ENCODE results near the gene ASB10.

ASB10 gene

GRCh38 chr7:151148319-151149259, 38.5 kb downstream of the ASB10 start:
- H3K4me1 ChIP-seq (ENCODE audit: control insufficient read depth in 2 of 2, insufficient read depth in 1 of 2, low read depth in 1 of 2, low read length in 2 of 2), result no peaks in the 10 kb centered on the region
- no peak overlapping the region for H3K9ac ChIP-seq (ENCODE audit: low read depth, low read length, poor library complexity)
- no peak overlapping the region for H2BK15ac ChIP-seq (ENCODE audit: low read length)
- H3K27me3 ChIP-seq (ENCODE audit: control insufficient read depth in 3 of 3, insufficient read depth in 3 of 3, low read depth in 1 of 3, low read length in 3 of 3), result peaks cover 0 to 50% (median 0%) of the 10 kb centered on the region in 3 experiments
- no peak overlapping the region for H4K91ac ChIP-seq (ENCODE audit: low read depth, low read length, poor library complexity)
- peak overlapping the region; percentile 22 for H3K23ac ChIP-seq (ENCODE audit: low read depth, low read length, poor library complexity)
- DNase-seq (ENCODE audit: low spot score), result no peak
- H2AFZ ChIP-seq (ENCODE audit: low read length), result no peak overlapping the region
- H3K14ac ChIP-seq (ENCODE audit: low read length), result no peak overlapping the region
- no peak overlapping the region for H3K4me3 ChIP-seq (ENCODE audit: low read length in 2 of 2)
- H3K27ac ChIP-seq (replicated peaks; ENCODE audit: low read length), result no peak overlapping the region
- no peak overlapping the region for H3K4ac ChIP-seq (ENCODE audit: low read length)
- WGBS, 2 donors (ENCODE audit: extremely low coverage in 2 of 2, insufficient read length in 2 of 2, insufficient replicate concordance in 1 of 2), result no CpG with 5 or more reads among the region's 22 CpGs
- no peak overlapping the region for H2AK5ac ChIP-seq (ENCODE audit: low read depth, low read length)
- H3K4me2 ChIP-seq (ENCODE audit: insufficient read depth, low read length, poor library complexity, severe bottlenecking), result no peak overlapping the region
- H2BK5ac ChIP-seq (ENCODE audit: low read length), result no peak overlapping the region
- no peak overlapping the region for H2BK12ac ChIP-seq (ENCODE audit: low read length)
- peaks cover 9 to 15% of the 10 kb centered on the region in 2 donors for H3K36me3 ChIP-seq (replicated peaks in 1 of 2; ENCODE audit: control insufficient read depth in 2 of 2, insufficient read depth in 2 of 2, low read length in 2 of 2)
- no peak overlapping the region for H2BK120ac ChIP-seq (ENCODE audit: low read depth, low read length)
- H3K18ac ChIP-seq (ENCODE audit: low read length), result no peak overlapping the region
- H4K8ac ChIP-seq (ENCODE audit: low read depth, low read length), result no peak overlapping the region
- H3K9me3 ChIP-seq (replicated peaks in 1 of 2; ENCODE audit: control insufficient read depth in 2 of 2, insufficient read depth in 1 of 2, low read depth in 1 of 2, low read length in 2 of 2), result no peaks in the 10 kb centered on the region
- no peaks in the 10 kb centered on the region for H3K79me1 ChIP-seq (ENCODE audit: low read depth, low read length)

- no peaks in the 10 kb centered on the region for H3K79me1 ChIP-seq (ENCODE audit: low read depth, low read length)
- H2AK5ac ChIP-seq (ENCODE audit: low read depth, low read length), result no peak overlapping the region
- H3K18ac ChIP-seq (ENCODE audit: low read length), result no peak overlapping the region
- H3K9ac ChIP-seq (ENCODE audit: low read depth, low read length, poor library complexity), result no peak overlapping the region
- H3K23ac ChIP-seq (ENCODE audit: low read depth, low read length, poor library complexity), result no peak overlapping the region
- no peaks in the 10 kb centered on the region for H3K9me3 ChIP-seq (replicated peaks in 1 of 2; ENCODE audit: control insufficient read depth in 2 of 2, insufficient read depth in 1 of 2, low read depth in 1 of 2, low read length in 2 of 2)
- no peak overlapping the region for H3K4me2 ChIP-seq (ENCODE audit: insufficient read depth, low read length, poor library complexity, severe bottlenecking)
- H3K4ac ChIP-seq (ENCODE audit: low read length), result no peak overlapping the region
- H3K14ac ChIP-seq (ENCODE audit: low read length), result no peak overlapping the region
- H4K91ac ChIP-seq (ENCODE audit: low read depth, low read length, poor library complexity), result no peak overlapping the region
- WGBS, 2 donors (ENCODE audit: extremely low coverage in 2 of 2, insufficient read length in 2 of 2, insufficient replicate concordance in 1 of 2), result no CpG with 5 or more reads among the region's 3 CpGs
- H2AFZ ChIP-seq (ENCODE audit: low read length), result no peak overlapping the region
- no peak overlapping the region for H2BK5ac ChIP-seq (ENCODE audit: low read length)
- peaks cover 19 to 33% of the 10 kb centered on the region in 2 donors for H3K36me3 ChIP-seq (replicated peaks in 1 of 2; ENCODE audit: control insufficient read depth in 2 of 2, insufficient read depth in 2 of 2, low read length in 2 of 2)
- H3K4me1 ChIP-seq (ENCODE audit: control insufficient read depth in 2 of 2, insufficient read depth in 1 of 2, low read depth in 1 of 2, low read length in 2 of 2), result peaks cover 0 to 6% of the 10 kb centered on the region in 2 donors
- peaks cover 0 to 34% (median 0%) of the 10 kb centered on the region in 3 experiments for H3K27me3 ChIP-seq (ENCODE audit: control insufficient read depth in 3 of 3, insufficient read depth in 3 of 3, low read depth in 1 of 3, low read length in 3 of 3)
- DNase-seq (ENCODE audit: low spot score), result no peak
- H4K8ac ChIP-seq (ENCODE audit: low read depth, low read length), result no peak overlapping the region
- H2BK120ac ChIP-seq (ENCODE audit: low read depth, low read length), result no peak overlapping the region
- H2BK15ac ChIP-seq (ENCODE audit: low read length), result no peak overlapping the region
- H3K27ac ChIP-seq (replicated peaks; ENCODE audit: low read length), result no peak overlapping the region
- no peak overlapping the region for H3K4me3 ChIP-seq (ENCODE audit: low read length in 2 of 2)
- H2BK12ac ChIP-seq (ENCODE audit: low read length), result no peak overlapping the region
These were observed 40.3 kb downstream of the ASB10 start for GRCh38 chr7:151146761-151147160.

GRCh38 chr7:151144387-151144786, 42.7 kb downstream of the ASB10 start:
- Histone ChIP-seq H4K91ac (ENCODE audit: low read depth, low read length, poor library complexity) (no peak overlapping the region), H3K79me1 (ENCODE audit: low read depth, low read length) (no peaks in the 10 kb centered on the region), H3K27ac (replicated peaks; ENCODE audit: low read length) (no peak overlapping the region), H3K9me3 (replicated peaks in 1 of 2; ENCODE audit: control insufficient read depth in 2 of 2, insufficient read depth in 1 of 2, low read depth in 1 of 2, low read length in 2 of 2) (no peaks in the 10 kb centered on the region), H2BK5ac (ENCODE audit: low read length) (no peak overlapping the region), H2AK5ac (ENCODE audit: low read depth, low read length) (no peak overlapping the region), H4K8ac (ENCODE audit: low read depth, low read length) (no peak overlapping the region), H3K23ac (ENCODE audit: low read depth, low read length, poor library complexity) (no peak overlapping the region), H3K4me3 (ENCODE audit: low read length in 2 of 2) (no peak overlapping the region), H2BK15ac (ENCODE audit: low read length) (no peak overlapping the region), H3K14ac (ENCODE audit: low read length) (no peak overlapping the region), H2AFZ (ENCODE audit: low read length) (no peak overlapping the region), H3K4ac (ENCODE audit: low read length) (no peak overlapping the region), H3K27me3 (ENCODE audit: control insufficient read depth in 3 of 3, insufficient read depth in 3 of 3, low read depth in 1 of 3, low read length in 3 of 3) (peaks cover 0 to 11% (median 0%) of the 10 kb centered on the region in 3 experiments), H3K9ac (ENCODE audit: low read depth, low read length, poor library complexity) (no peak overlapping the region), H3K36me3 (replicated peaks in 1 of 2; ENCODE audit: control insufficient read depth in 2 of 2, insufficient read depth in 2 of 2, low read length in 2 of 2) (peaks cover 23 to 55% of the 10 kb centered on the region in 2 donors), H3K4me2 (ENCODE audit: insufficient read depth, low read length, poor library complexity, severe bottlenecking) (no peak overlapping the region), H3K18ac (ENCODE audit: low read length) (no peak overlapping the region), H2BK12ac (ENCODE audit: low read length) (no peak overlapping the region), H2BK120ac (ENCODE audit: low read depth, low read length) (no peak overlapping the region), H3K4me1 (ENCODE audit: control insufficient read depth in 2 of 2, insufficient read depth in 1 of 2, low read depth in 1 of 2, low read length in 2 of 2) (peaks cover 0 to 6% of the 10 kb centered on the region in 2 donors)
- WGBS, 2 donors (ENCODE audit: extremely low coverage in 2 of 2, insufficient read length in 2 of 2, insufficient replicate concordance in 1 of 2), result no CpG with 5 or more reads among the region's 7 CpGs
- DNase-seq (ENCODE audit: low spot score), result no peak

GRCh38 chr7:151143261-151144015, 43.6 kb downstream of the ASB10 start:
- H3K9ac ChIP-seq (ENCODE audit: low read depth, low read length, poor library complexity), result no peak overlapping the region
- H3K4me1 ChIP-seq (ENCODE audit: control insufficient read depth in 2 of 2, insufficient read depth in 1 of 2, low read depth in 1 of 2, low read length in 2 of 2), result peaks cover 0 to 13% of the 10 kb centered on the region in 2 donors
- peaks cover 0 to 1% (median 0%) of the 10 kb centered on the region in 3 experiments for H3K27me3 ChIP-seq (ENCODE audit: control insufficient read depth in 3 of 3, insufficient read depth in 3 of 3, low read depth in 1 of 3, low read length in 3 of 3)
- no peak overlapping the region for H2BK15ac ChIP-seq (ENCODE audit: low read length)
- H3K27ac ChIP-seq (replicated peaks; ENCODE audit: low read length), result no peak overlapping the region
- no peak overlapping the region for H3K18ac ChIP-seq (ENCODE audit: low read length)
- H3K36me3 ChIP-seq (replicated peaks in 1 of 2; ENCODE audit: control insufficient read depth in 2 of 2, insufficient read depth in 2 of 2, low read length in 2 of 2), result peaks cover 23 to 62% of the 10 kb centered on the region in 2 donors
- H3K4me2 ChIP-seq (ENCODE audit: insufficient read depth, low read length, poor library complexity, severe bottlenecking), result no peak overlapping the region
- H3K23ac ChIP-seq (ENCODE audit: low read depth, low read length, poor library complexity), result peak overlapping the region; percentile 29
- no CpG with 5 or more reads among the region's 25 CpGs for whole genome bisulfite sequencing, 2 donors (ENCODE audit: extremely low coverage in 2 of 2, insufficient read length in 2 of 2, insufficient replicate concordance in 1 of 2)
- H2BK5ac ChIP-seq (ENCODE audit: low read length), result no peak overlapping the region
- no peak overlapping the region for H3K4ac ChIP-seq (ENCODE audit: low read length)
- H3K79me1 ChIP-seq (ENCODE audit: low read depth, low read length), result no peaks in the 10 kb centered on the region
- no peak overlapping the region for H4K8ac ChIP-seq (ENCODE audit: low read depth, low read length)
- DNase-seq (ENCODE audit: low spot score), result no peak
- H2BK12ac ChIP-seq (ENCODE audit: low read length), result no peak overlapping the region
- H2BK120ac ChIP-seq (ENCODE audit: low read depth, low read length), result no peak overlapping the region
- no peak overlapping the region for H3K14ac ChIP-seq (ENCODE audit: low read length)
- H2AFZ ChIP-seq (ENCODE audit: low read length), result no peak overlapping the region
- H3K9me3 ChIP-seq (replicated peaks in 1 of 2; ENCODE audit: control insufficient read depth in 2 of 2, insufficient read depth in 1 of 2, low read depth in 1 of 2, low read length in 2 of 2), result no peaks in the 10 kb centered on the region
- no peak overlapping the region for H2AK5ac ChIP-seq (ENCODE audit: low read depth, low read length)
- H4K91ac ChIP-seq (ENCODE audit: low read depth, low read length, poor library complexity), result no peak overlapping the region
- H3K4me3 ChIP-seq (ENCODE audit: low read length in 2 of 2), result peak overlapping the region in 1 of 2 donors; percentile 52
